GM19043 (cell line): ENCODE results near the gene DEFB123.
"Not testable (repeated sequence)": the region's sequence is repeated elsewhere in the genome, so short reads cannot be mapped to it uniquely, and the experiment has no call there.

Experiments
- ATAC-seq: cut with Tn5 transposase; IDR thresholded peaks from one replicate; pipeline ENCODE4 v1.9.1; 2021; ENCODE audit warnings: low read depth; ENCODE audit not compliant: unreplicated experiment

DEFB123 gene

GRCh38 chr20:31440012-31440659 is at the start of gene DEFB123:
Gene DEFB123 (plus strand): TSS chr20:31440632. CDS start chr20:31440699, 67 bp downstream.
- no peak for ATAC-seq

- no peak for ATAC-seq
These were observed 47.6 kb upstream of the DEFB123 start for GRCh38 chr20:31392836-31393235.

GRCh38 chr20:31394900-31395299 is 45.5 kb upstream of the DEFB123 start:
- ATAC-seq: no peak

GRCh38 chr20:31403886-31404285 is 36.5 kb upstream of the DEFB123 start:
- no peak for ATAC-seq

GRCh38 chr20:31406115-31406514 is 34.3 kb upstream of the DEFB123 start, which contains the start of gene DEFB121:
Gene DEFB121 (minus strand): TSS chr20:31406215. CDS start chr20:31406152, 63 bp downstream.
- no peak for ATAC-seq

GRCh38 chr20:31410011-31410410 is 30.4 kb upstream of the DEFB123 start:
- ATAC-seq: no peak

- no peak for ATAC-seq
These were observed 26.1 kb upstream of the DEFB123 start for GRCh38 chr20:31414381-31414780.

DNA sequence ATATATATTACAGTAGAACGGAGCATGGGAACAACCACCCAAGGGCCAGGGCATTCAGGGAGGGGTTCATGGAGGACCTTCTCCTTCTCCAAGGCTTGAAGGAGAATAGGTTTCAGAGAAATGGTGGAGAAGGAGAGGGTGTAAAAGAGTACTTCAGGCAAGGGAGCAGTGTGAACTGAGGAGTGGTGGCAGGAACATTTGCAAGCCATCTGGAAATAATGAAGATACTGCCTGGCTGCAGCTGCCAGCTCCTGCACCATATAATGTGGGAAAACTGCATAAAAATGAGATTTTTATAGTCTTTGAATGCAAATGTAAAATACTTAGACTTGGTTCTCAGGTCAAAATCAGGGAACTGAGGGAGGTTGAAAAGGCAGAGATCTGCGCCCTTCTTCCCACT is 24.8 kb upstream of the DEFB123 start:
- no peak for ATAC-seq

DNA sequence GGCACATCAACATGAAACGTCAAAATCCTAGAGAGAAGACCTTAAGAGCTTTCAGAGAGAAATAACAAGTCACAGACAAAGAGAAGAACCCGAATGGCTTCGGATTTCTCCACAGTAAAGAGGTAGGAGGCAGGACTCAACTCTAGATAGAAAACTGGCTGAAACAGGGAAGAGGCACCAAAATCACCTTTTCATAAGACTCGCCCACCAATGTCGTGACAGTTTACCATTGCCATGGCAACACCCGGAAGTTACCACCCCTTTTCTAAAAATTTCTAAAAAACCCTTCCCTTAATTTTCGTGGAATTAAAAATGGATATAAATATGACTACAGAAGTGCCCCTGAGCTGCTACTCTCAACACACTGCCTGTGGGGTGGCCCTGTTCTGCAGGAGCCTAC is 22.1 kb upstream of the DEFB123 start:
- no peak for ATAC-seq

- ATAC-seq: no peak
These were observed 14.6 kb upstream of the DEFB123 start for GRCh38 chr20:31425797-31426196.

- not testable (repeated sequence) for ATAC-seq
These were observed 13.4 kb upstream of the DEFB123 start for GRCh38 chr20:31426891-31427551.

DNA sequence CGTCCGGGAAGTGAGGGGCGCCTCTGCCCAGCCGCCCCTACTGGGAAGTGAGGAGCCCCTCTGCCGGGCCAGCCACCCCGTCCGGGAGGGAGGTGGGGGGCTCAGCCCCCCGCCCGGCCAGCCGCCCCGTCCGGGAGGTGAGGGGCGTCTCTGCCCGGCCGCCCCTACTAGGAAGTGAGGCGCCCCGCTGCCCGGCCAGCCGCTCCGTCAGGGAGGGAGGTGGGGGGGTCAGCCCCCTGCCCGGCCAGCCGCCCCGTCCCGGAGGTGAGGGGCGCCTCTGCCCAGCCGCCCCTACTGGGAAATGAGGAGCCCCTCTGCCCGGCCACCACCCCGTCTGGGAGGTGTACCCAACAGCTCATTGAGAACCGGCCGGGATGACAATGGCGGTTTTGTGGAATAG is 12.9 kb upstream of the DEFB123 start:
- not testable (repeated sequence) for ATAC-seq

DNA sequence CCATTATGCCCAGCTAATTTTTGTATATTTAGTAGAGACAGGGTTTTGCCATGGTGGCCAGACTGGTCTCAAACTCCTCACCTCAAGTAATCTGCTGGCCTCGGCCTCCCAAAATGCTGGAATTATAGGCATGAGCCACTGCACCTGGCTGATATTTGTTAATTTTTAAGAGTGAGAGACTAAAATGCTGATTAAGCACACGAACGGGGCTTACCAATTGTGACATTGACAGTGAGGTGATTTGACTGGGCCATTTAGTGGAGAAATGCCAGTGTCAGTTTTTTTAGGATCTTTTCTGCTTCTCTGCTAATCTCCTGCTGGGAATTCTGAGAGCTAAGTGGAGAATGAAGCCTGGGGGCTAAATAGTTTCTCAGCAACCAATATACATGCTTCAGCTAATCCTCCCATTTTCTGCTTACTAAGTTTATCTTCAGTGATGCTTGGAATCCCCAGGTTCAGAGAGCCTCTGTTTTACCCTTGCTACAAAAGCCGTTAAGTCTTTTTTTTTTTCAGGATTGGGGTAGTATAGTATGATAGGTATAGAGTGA is 9.8 kb upstream of the DEFB123 start:
- ATAC-seq: no peak

DNA sequence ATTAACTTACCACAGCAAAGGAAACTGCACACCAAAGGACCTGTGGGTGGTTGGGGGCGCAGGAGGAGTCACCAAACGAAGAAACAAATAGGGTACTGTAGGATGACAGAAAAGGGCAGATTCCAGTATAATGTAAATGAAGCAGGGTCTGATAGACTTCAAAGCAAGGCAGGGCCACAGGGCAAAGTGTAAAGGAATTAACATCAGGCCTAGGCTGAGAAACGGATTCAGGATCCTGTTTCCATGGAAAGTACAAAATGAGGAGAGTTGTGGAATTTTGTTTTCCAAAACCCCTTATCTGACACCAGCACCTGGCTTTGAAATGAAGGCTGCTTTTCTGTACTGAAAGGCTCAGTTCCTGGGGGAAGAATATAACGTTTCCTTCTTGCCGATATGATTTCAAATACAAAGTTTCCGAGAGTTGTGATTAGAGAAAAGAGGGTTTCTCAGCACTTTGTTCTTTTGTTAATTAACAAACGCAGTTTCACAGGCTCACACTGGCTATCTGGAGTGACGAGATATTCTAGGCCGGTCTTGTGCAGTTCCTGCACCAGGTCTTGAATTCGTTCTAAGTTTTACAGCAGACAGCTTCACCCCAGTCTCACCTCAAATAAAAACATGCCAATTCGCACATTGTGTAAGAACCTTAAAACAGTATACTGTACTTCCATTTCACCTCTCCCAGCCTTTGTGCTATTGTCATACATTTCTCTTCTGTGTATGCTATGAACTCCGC is 5.8 kb downstream of the DEFB123 start:
- ATAC-seq: no peak

DNA sequence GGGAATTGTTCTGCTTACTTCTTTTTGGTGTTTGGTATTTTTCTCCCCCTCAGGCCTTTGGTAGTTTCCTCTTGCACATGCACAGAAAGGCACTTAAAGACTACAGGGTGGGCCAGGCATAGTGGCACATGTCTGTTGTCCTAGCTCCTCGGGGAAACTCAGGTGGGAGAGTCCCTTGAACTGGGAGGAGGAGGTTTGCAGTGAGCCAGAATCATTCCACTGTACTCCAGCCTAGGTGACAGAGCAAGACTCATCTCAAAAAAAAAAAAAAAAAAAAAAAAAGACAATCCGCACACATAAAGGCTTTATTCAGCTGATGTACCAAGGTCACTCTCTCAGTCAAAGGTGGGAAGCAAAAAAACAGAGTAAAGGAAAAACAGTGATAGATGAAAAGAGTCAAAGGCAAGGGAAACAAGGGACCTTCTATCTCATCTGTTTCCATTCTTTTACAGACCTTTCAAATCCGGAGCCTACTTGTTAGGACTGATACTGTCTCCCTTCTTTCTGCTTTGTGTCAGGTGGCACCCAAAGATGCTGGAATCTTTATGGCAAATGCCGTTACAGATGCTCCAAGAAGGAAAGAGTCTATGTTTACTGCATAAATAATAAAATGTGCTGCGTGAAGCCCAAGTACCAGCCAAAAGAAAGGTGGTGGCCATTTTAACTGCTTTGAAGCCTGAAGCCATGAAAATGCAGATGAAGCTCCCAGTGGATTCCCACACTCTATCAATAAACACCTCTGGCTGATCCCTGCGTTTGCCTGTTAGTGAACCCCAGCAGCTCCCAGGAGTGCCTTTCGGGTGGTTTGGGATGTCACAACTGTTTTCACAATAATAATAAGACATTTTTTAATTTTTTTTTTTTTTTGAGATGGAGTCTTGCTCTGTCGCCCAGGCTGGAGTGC is 9.3 kb downstream of the DEFB123 start:
- ATAC-seq: no peak

GRCh38 chr20:31452575-31452974 is 12.1 kb downstream of the DEFB123 start:
- ATAC-seq: no peak

DNA sequence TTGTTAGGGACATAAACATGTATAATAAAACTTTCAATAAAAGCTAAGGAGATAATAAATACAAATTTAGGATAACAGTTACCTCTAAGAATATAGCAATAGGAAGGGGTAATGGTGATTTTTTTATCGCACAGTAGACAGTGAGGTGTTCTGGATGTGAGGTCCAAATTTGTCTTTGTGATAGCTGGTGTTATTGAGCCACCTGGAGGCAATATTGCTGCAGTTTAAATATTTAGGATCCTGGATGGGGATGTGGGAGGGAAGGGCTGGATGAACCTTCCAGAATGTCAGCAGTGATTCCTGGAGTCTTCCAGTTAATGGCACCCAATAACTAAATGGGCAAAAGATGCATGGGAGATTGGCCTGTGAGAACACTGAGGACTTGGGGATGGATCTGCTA is 13.9 kb downstream of the DEFB123 start:
- no peak for ATAC-seq

- not testable (repeated sequence) for ATAC-seq
These were observed 30.5 kb downstream of the DEFB123 start for GRCh38 chr20:31470946-31471345.

- ATAC-seq: no peak
These were observed 32.2 kb downstream of the DEFB123 start for GRCh38 chr20:31472395-31473330.
